H1 (cell line): ENCODE measurements around the gene TIGIT. TPM values are rescaled to one million over a fixed set of nuclear protein-coding genes. Genes with fewer than 3 reads are reported as not detected.

Experiments
- CTCF ChIA-PET: fragments of 300-600 bp; sonication (Branson Sonifier 250); formaldehyde crosslinking; loops from one replicate; lab custom pipeline; 2021; ENCODE audit not compliant: partially characterized antibody; lab: Charles Lee
- POLR2A ChIA-PET: fragments of 300-600 bp; sonication (Branson Sonifier 250); formaldehyde crosslinking; loops from one replicate; lab custom pipeline; 2021; ENCODE audit warnings: inconsistent platforms; ENCODE audit not compliant: partially characterized antibody; lab: Charles Lee
- DNase-seq, 2 experiments: peaks; one replicate each; pipeline versions ENCODE4 v3.0.0 to v3.0.0-alpha.2; 2010 to 2022; ENCODE audit warnings: low spot score in 2 of 2, low read depth in 1 of 2, mixed read lengths in 1 of 2
- FAIRE-seq: peaks from 2 replicates; lab custom pipeline; 2011; peaks lifted over from hg19 to GRCh38; lab: Jason Lieb, UNC
- H2AFZ ChIP-seq: 2 replicates; pipeline ENCODE4 v1.8.1; 2012; ENCODE audit warnings: low read length, inconsistent platforms
- H2AK5ac ChIP-seq: 2 replicates; pipeline ENCODE4 v1.6.1; 2013; ENCODE audit warnings: low read depth, low read length
- H2BK120ac ChIP-seq: replicated peaks from 2 replicates; pipeline ENCODE3; 2013; ENCODE audit warnings: low read depth, low read length, inconsistent platforms
- H2BK12ac ChIP-seq: 2 replicates; pipeline ENCODE4 v1.6.1; 2013; ENCODE audit warnings: low read depth, low read length
- H2BK15ac ChIP-seq: 2 replicates; pipeline ENCODE4 v1.6.1; 2013; ENCODE audit warnings: low read length
- H2BK20ac ChIP-seq: 2 replicates; pipeline ENCODE4 v1.6.1; 2013; ENCODE audit warnings: low read length
- H2BK5ac ChIP-seq: 2 replicates; pipeline ENCODE4 v1.6.1; 2013; ENCODE audit warnings: low read depth, low read length
- H3K14ac ChIP-seq: 2 replicates; pipeline ENCODE4 v1.6.1; 2013; ENCODE audit warnings: inconsistent platforms; ENCODE audit not compliant: insufficient read length
- H3K18ac ChIP-seq: 2 replicates; pipeline ENCODE4 v1.6.1; 2013; ENCODE audit warnings: low read length; ENCODE audit errors: extremely low read depth
- H3K23ac ChIP-seq: 2 replicates; pipeline ENCODE4 v1.6.1; 2013; ENCODE audit warnings: inconsistent platforms; ENCODE audit not compliant: insufficient read length
- H3K23me2 ChIP-seq: 2 replicates; pipeline ENCODE4 v1.6.1; 2013; ENCODE audit warnings: low read depth, low read length
- H3K27ac ChIP-seq: 2 replicates; pipeline ENCODE4 v1.6.1; 2011; ENCODE audit warnings: low read depth, low read length, inconsistent platforms
- H3K27me3 ChIP-seq, 4 experiments: replicated peaks in 1 of 4; 1 replicate in 1 of 4; 2 replicates in 3 of 4; pipeline versions ENCODE4 v1.6.1 to v1.8.1; 2011 to 2013; ENCODE audit warnings: low read length in 3 of 4, mild to moderate bottlenecking in 3 of 4, inconsistent platforms in 2 of 4, mixed read lengths in 2 of 4, moderate library complexity in 1 of 4; ENCODE audit not compliant: control insufficient read depth in 3 of 4, insufficient read depth in 3 of 4; ENCODE audit errors: extremely low read depth in 1 of 4
- H3K36me3 ChIP-seq, 4 experiments: 2 replicates each; pipeline versions ENCODE4 v1.6.1 to v1.8.1; 2011 to 2013; ENCODE audit warnings: mild to moderate bottlenecking in 4 of 4, low read length in 3 of 4, moderate library complexity in 2 of 4, control low read depth in 1 of 4, inconsistent platforms in 1 of 4; ENCODE audit not compliant: insufficient read depth in 4 of 4, control insufficient read depth in 2 of 4
- H3K4ac ChIP-seq: replicated peaks from 2 replicates; pipeline ENCODE3; 2013; ENCODE audit warnings: low read length, low read depth, mixed read lengths, inconsistent platforms; ENCODE audit not compliant: insufficient read length
- H3K4me1 ChIP-seq, 4 experiments: replicated peaks in 1 of 4; 1 replicate in 1 of 4; 2 replicates in 3 of 4; pipeline versions ENCODE4 v1.6.1 to v1.8.1; 2011 to 2013; ENCODE audit warnings: low read length in 3 of 4, inconsistent platforms in 2 of 4, mixed read lengths in 1 of 4; ENCODE audit not compliant: insufficient read depth in 4 of 4, control insufficient read depth in 3 of 4
- H3K4me2 ChIP-seq, 2 experiments: 2 replicates each; pipeline versions ENCODE4 v1.6.1 to v1.8.1; 2011 to 2013; ENCODE audit warnings: low read depth in 2 of 2, low read length in 2 of 2, control low read depth in 1 of 2, inconsistent platforms in 1 of 2, mild to moderate bottlenecking in 1 of 2; ENCODE audit not compliant: insufficient read depth in 1 of 2
- H3K4me3 ChIP-seq, 4 experiments: fragments of 200-600, 300-600 bp in 1 of 4; sonication (generic), shearing (Covaris generic), sonication (Bioruptor Twin) in 1 of 4; 2 replicates each; pipeline versions ENCODE4 v1.5.1 to v1.8.1; 2011 to 2016; ENCODE audit warnings: low read length in 4 of 4, low read depth in 3 of 4, control low read depth in 2 of 4, inconsistent platforms in 2 of 4, mild to moderate bottlenecking in 2 of 4, mixed read lengths in 1 of 4, moderate library complexity in 1 of 4; ENCODE audit not compliant: insufficient read depth in 2 of 4; ENCODE audit errors: extremely low read depth in 1 of 4
- H3K56ac ChIP-seq: replicated peaks from 2 replicates; pipeline ENCODE3; 2013; ENCODE audit warnings: low read depth, mild to moderate bottlenecking, mixed read lengths, low read length, inconsistent platforms; ENCODE audit not compliant: insufficient read length
- H3K79me1 ChIP-seq: 2 replicates; pipeline ENCODE4 v1.6.1; 2013; ENCODE audit warnings: low read depth, low read length, control low read depth
- H3K79me2 ChIP-seq, 2 experiments: 2 replicates each; pipeline versions ENCODE4 v1.6.1 to v1.8.1; 2012 to 2013; ENCODE audit warnings: low read length in 2 of 2, mild to moderate bottlenecking in 2 of 2, inconsistent platforms in 1 of 2; ENCODE audit not compliant: insufficient read depth in 2 of 2, control insufficient read depth in 1 of 2
- H3K9ac ChIP-seq, 4 experiments: replicated peaks in 1 of 4; 1 replicate in 1 of 4; 2 replicates in 3 of 4; pipeline versions ENCODE4 v1.6.1 to v1.8.1; 2011 to 2013; ENCODE audit warnings: low read depth in 3 of 4, low read length in 3 of 4, control low read depth in 2 of 4, mild to moderate bottlenecking in 2 of 4, moderate library complexity in 2 of 4, inconsistent platforms in 1 of 4; ENCODE audit errors: extremely low read depth in 1 of 4
- H3K9me3 ChIP-seq, 2 experiments: 2 replicates each; pipeline versions ENCODE4 v1.6.1 to v1.8.1; 2012 to 2013; ENCODE audit warnings: mild to moderate bottlenecking in 2 of 2, moderate library complexity in 2 of 2, control low read depth in 1 of 2, inconsistent platforms in 1 of 2, low read depth in 1 of 2, low read length in 1 of 2, mixed read lengths in 1 of 2; ENCODE audit not compliant: insufficient read depth in 2 of 2
- H4K20me1 ChIP-seq, 2 experiments: replicated peaks in 1 of 2; 2 replicates each; pipeline versions ENCODE3 to v1.8.1; 2011 to 2013; ENCODE audit warnings: inconsistent platforms in 2 of 2, low read length in 2 of 2, mild to moderate bottlenecking in 1 of 2; ENCODE audit not compliant: insufficient read depth in 2 of 2, control insufficient read depth in 1 of 2
- H4K5ac ChIP-seq: 2 replicates; pipeline ENCODE4 v1.6.1; 2013; ENCODE audit warnings: low read length, low read depth, mixed read lengths, inconsistent platforms; ENCODE audit not compliant: insufficient read length
- H4K8ac ChIP-seq: 2 replicates; pipeline ENCODE4 v1.8.0; 2013; ENCODE audit warnings: mild to moderate bottlenecking, moderate library complexity, low read length, inconsistent platforms; ENCODE audit not compliant: insufficient read depth; ENCODE audit errors: extremely low read depth
- H4K91ac ChIP-seq: replicated peaks from 2 replicates; pipeline ENCODE3; 2013; ENCODE audit warnings: low read length, mixed read lengths, inconsistent platforms; ENCODE audit not compliant: insufficient read length
- CBX5 ChIP-seq: fragments of 300-800, 300-1000 bp; sonication (generic); IDR thresholded peaks from 2 replicates; pipeline ENCODE4 v1.7.1; 2016; ENCODE audit warnings: antibody characterized with exemption, low read length, low read depth
- EGR1 ChIP-seq: IDR thresholded peaks from 2 replicates; pipeline ENCODE4 v1.6.1; 2011; ENCODE audit warnings: low read depth, low read length, borderline replicate concordance
- GABPA ChIP-seq: IDR thresholded peaks from 2 replicates; pipeline ENCODE4 v1.6.1; 2011; ENCODE audit warnings: mild to moderate bottlenecking, low read length, moderate library complexity, borderline replicate concordance; ENCODE audit not compliant: insufficient read depth
- HDAC6 ChIP-seq: IDR thresholded peaks from one replicate; pipeline ENCODE4 v1.7.1; 2012; ENCODE audit warnings: low read depth, mild to moderate bottlenecking, inconsistent platforms, low read length, moderate library complexity
- KDM1A ChIP-seq: fragments of 200-600, 300-600 bp; sonication (generic); IDR thresholded peaks from 2 replicates; pipeline ENCODE4 v1.7.1; 2016; ENCODE audit warnings: mild to moderate bottlenecking, low read length, borderline replicate concordance
- POLR2AphosphoS5 ChIP-seq: IDR thresholded peaks from 2 replicates; pipeline ENCODE4 v1.6.1; 2011; ENCODE audit warnings: low read depth, low read length
- RBBP5 ChIP-seq: IDR thresholded peaks from 2 replicates; pipeline ENCODE4 v1.7.1; 2012; ENCODE audit warnings: low read depth, mild to moderate bottlenecking, inconsistent platforms, low read length, moderate library complexity, borderline replicate concordance
- TBP ChIP-seq: IDR thresholded peaks from 2 replicates; pipeline ENCODE4 v1.6.1; 2011; ENCODE audit warnings: low read depth, low read length, improper control_type of control experiment
- TCF12 ChIP-seq: IDR thresholded peaks from 2 replicates; pipeline ENCODE4 v1.6.1; 2011; ENCODE audit warnings: low read depth, mild to moderate bottlenecking, low read length
- USF2 ChIP-seq: IDR thresholded peaks from 2 replicates; pipeline ENCODE4 v1.6.1; 2011; ENCODE audit warnings: low read length, improper control_type of control experiment
- YY1 ChIP-seq: IDR thresholded peaks from 2 replicates; pipeline ENCODE4 v1.6.1; 2011; ENCODE audit warnings: low read depth, mild to moderate bottlenecking, low read length
- WGBS, 2 experiments: shearing (Covaris generic) in 1 of 2; methylation state at CpG; one replicate each; pipeline versions ENCODE4 v1.1.6 to v1.1.7; 2013 to 2015; ENCODE audit warnings: low lambda C conversion rate in 2 of 2, mixed read lengths in 2 of 2, inconsistent platforms in 1 of 2, low coverage in 1 of 2, missing lambda C conversion rate in 1 of 2; ENCODE audit not compliant: insufficient replicate concordance in 2 of 2, insufficient coverage in 1 of 2, insufficient read length in 1 of 2; ENCODE audit errors: extremely low coverage in 1 of 2, missing lambda C conversion rate in 1 of 2; 5-methylcytosine and 5-hydroxymethylcytosine counted together
- polyA plus RNA-seq, 7 experiments: library from polyadenylated mRNA; depleted of rRNA in 3 of 7; stranded (reverse) in 5 of 7; unstranded in 2 of 7; fragments of >200 nt in 5 of 7; fragments of 200-250 nt in 2 of 7; gene quantifications; 1 replicate in 5 of 7; 2 replicates in 1 of 7; 4 replicates in 1 of 7; pipeline versions ENCODE4 v1.2.1 to v1.2.3, GENCODE V29; 2011 to 2013; ENCODE audit warnings: missing spikeins in 2 of 7, mixed read lengths in 2 of 7
- total RNA-seq: library from RNA; stranded (reverse); fragmentation: NEBNext Ultra II Directional; extraction: Animal tissue kit (Norgen Biotek cat#: 25700); gene quantifications from 2 replicates; pipeline ENCODE4 v1.2.1, GENCODE V29; 2021

The TIGIT gene
- total and polyA plus RNA-seq, 2 of the 8 experiments (the other 6 are each of a cell fraction or from before 2014, with no cell fraction given) = 0.02 TPM; not detected in 1

- Histone ChIP-seq H4K8ac (no peak overlapping the region), H2BK120ac (no peak overlapping the region), H3K23me2 (no peaks in the 10 kb centered on the region), H3K9me3 (peaks cover 0 to 3% of the 10 kb centered on the region in 2 experiments; a peak in 1 of 4 replicates), H2AK5ac (no peak overlapping the region), H3K4me3 (no peak overlapping the region; a peak in 1 of 8 replicates), H3K4ac (no peak overlapping the region), H2BK15ac (no peak overlapping the region; the same call in 1 of the 2 replicates), H3K27ac (no peak overlapping the region), H3K4me2 (peak overlapping the region; percentile 8 to 32; a peak in 2 of 4 replicates), H3K79me1 (no peaks in the 10 kb centered on the region), H3K23ac (no peak overlapping the region), H4K5ac (peak overlapping the region; percentile 77), H3K9ac (no peak overlapping the region), H2BK12ac (no peak overlapping the region), H3K36me3 (no peaks in the 10 kb centered on the region), H3K14ac (no peak overlapping the region), H2BK20ac (peak overlapping the region; percentile 43; the same call in 1 of the 2 replicates), H4K20me1 (no peaks in the 10 kb centered on the region), H3K4me1 (peaks cover 0 to 13% (median 6%) of the 10 kb centered on the region in 4 experiments; a peak in 4 of 7 replicates), H3K56ac (no peak overlapping the region), H3K27me3 (no peaks in the 10 kb centered on the region), H3K18ac (peak overlapping the region; percentile 26; the same call in 1 of the 2 replicates), H3K79me2 (no peaks in the 10 kb centered on the region), H4K91ac (no peak overlapping the region), H2AFZ (peak overlapping the region; percentile 36; the same call in 1 of the 2 replicates), H2BK5ac (peak overlapping the region; percentile 40; the same call in 1 of the 2 replicates)
- 21% methylated on average over 2 of the region's 2 CpGs; no CpG with 5 or more reads in 1 of the 2 experiments for WGBS, 2 experiments
- ChIA-PET POLR2A (no interaction called here), CTCF (interaction anchor here (0.5 to 2.3 kb wide), 7 partner anchors 9 to 178 kb away, joined by 3 to 7 read pairs (median 4); partner anchors contain the start of gene TIGIT)
- FAIRE-seq (peak; percentile 19), DNase-seq (no peak)
- no peak for TF ChIP-seq USF2
- no peak for TF ChIP-seq HDAC6
- TF ChIP-seq KDM1A = no peak
- no peak for TF ChIP-seq POLR2AphosphoS5
- no peak for TF ChIP-seq RBBP5
- no peak for TF ChIP-seq TCF12
- no peak for TF ChIP-seq CBX5
- no peak for TF ChIP-seq EGR1
- no peak for TF ChIP-seq TBP
- no peak for TF ChIP-seq GABPA
- TF ChIP-seq YY1 = no peak
Measured at GRCh38 chr3:114333923-114334240, 40.1 kb downstream of the TIGIT start.
